Fibroblast of villous mesenchyme (primary cell): ENCODE data around the gene ZNF319. TPM values are rescaled to one million over a fixed set of nuclear protein-coding genes. Genes with fewer than 3 reads are reported as not detected.

ENCODE experiments used
- DNase-seq: peaks from one replicate; pipeline ENCODE4 v3.0.0-alpha.2; 2010; ENCODE audit warnings: low read depth
- H3K4me3 ChIP-seq: 2 replicates; pipeline ENCODE4 v1.5.1; 2011; ENCODE audit warnings: low read depth, mild to moderate bottlenecking, low read length
- total RNA-seq: library from RNA; depleted of rRNA; stranded (reverse); fragments of >200 nt; gene quantifications from 2 replicates; pipeline ENCODE4 v1.2.3, GENCODE V29; 2012
- TF ChIP-seq, protein P1 (sequence below): IDR thresholded peaks from 2 replicates; pipeline ENCODE4 v1.5.1; 2012; ENCODE audit warnings: low read depth, mild to moderate bottlenecking, low read length; ENCODE audit not compliant: insufficient read depth

Gene ZNF319
- total RNA-seq, 1 donor: 6.0 TPM

DNA sequence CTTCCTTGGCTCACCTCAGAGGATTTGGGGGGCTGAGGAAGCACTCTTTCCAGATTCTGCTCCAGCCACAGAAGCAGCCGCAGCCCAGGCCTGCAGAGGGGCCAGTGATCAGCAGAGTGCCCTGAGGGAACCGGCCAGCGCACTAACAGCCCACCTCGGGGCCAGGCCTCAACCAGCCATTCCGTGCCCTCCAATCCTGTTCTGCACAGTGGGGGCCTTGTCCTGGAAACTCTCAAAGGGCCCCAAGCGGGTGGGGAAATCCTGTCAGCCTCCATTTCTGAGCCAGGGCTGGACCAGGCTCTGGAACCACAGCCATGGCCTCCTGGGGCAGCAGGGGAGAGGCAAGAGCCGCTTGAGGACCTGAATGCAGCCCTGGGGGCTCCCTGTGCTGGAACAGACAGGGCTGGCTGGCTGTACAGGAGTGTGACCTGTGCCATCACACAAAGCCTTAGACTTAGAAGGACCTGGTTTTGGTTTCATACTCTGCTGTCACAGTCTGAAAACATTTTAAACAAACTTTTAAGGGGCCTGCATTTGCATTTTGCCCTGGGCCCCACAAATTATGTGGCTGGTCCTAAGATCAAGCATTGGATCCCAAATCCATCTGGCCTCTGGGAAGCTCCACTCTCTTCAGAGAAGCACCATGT lies 39.5 kb downstream of the ZNF319 start:
- TF ChIP-seq, protein P1, sequence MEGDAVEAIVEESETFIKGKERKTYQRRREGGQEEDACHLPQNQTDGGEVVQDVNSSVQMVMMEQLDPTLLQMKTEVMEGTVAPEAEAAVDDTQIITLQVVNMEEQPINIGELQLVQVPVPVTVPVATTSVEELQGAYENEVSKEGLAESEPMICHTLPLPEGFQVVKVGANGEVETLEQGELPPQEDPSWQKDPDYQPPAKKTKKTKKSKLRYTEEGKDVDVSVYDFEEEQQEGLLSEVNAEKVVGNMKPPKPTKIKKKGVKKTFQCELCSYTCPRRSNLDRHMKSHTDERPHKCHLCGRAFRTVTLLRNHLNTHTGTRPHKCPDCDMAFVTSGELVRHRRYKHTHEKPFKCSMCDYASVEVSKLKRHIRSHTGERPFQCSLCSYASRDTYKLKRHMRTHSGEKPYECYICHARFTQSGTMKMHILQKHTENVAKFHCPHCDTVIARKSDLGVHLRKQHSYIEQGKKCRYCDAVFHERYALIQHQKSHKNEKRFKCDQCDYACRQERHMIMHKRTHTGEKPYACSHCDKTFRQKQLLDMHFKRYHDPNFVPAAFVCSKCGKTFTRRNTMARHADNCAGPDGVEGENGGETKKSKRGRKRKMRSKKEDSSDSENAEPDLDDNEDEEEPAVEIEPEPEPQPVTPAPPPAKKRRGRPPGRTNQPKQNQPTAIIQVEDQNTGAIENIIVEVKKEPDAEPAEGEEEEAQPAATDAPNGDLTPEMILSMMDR: no peak
- H3K4me3 ChIP-seq: no peak overlapping the region
- no peak for DNase-seq

DNA sequence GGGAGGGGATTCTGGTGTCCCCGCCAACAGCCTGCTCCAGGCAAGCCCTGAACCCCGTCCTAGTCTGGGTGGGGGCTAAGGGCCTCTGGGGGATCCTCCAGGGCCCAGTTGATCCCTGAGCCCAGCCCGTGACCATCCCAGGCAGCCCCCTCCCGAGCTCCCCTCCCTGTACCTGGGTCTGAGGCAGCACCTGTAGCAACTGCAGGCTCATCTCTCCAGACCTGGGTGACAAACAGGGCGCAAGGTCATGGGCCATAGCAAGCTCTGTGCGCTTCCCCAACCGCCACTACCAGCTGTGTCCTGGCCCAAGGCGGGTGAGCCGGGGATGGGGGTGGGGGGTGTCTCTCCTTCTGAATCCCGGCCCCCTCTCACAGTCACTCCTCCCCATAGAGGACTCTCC lies 40.2 kb downstream of the ZNF319 start:
- no peak overlapping the region for H3K4me3 ChIP-seq
- no peak for DNase-seq
- TF ChIP-seq, protein P1: no peak

DNA sequence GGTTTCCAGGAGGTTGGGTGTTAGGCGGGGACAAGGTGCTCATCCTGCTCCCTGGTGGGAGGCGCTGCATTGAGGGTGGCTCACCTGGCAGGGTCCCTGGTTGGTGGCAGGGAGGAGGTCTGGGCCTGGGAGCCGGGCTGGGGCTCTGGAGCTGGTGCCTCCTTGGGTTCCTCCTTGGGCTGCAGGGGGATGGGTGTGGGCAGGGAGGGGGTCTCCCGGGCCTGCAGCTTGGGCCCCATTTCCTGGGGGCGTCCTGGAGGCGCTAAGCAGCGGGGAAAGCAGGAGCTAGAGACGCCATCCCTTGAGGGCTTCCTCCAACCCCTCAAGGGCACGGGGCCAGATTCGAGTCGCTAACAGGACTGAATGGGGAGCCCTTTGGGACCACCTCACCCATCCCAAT lies 40.7 kb downstream of the ZNF319 start:
- TF ChIP-seq, protein P1: no peak
- no peak for DNase-seq
- H3K4me3 ChIP-seq: no peak overlapping the region

DNA sequence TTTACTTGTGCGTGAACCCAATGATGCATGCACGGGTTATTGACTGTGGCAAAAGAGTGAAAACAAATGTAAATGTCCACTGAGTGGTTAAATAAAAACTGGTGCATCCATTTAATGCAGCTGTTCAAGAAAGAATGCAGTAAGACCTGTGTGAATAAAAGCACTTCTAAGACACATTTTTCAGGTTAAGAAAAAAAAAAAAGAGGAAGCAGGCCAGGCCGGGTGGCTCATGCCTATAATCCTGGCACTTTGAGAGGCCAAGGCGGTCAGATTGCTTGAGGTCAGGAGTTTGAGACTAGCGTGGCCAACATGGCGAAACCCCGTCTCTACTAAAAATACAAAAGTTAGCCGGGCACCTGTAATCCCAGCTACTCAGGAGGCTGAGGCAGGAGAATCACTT lies 41.4 kb downstream of the ZNF319 start:
- DNase-seq: no peak
- TF ChIP-seq, protein P1: no peak
- no peak overlapping the region for H3K4me3 ChIP-seq

DNA sequence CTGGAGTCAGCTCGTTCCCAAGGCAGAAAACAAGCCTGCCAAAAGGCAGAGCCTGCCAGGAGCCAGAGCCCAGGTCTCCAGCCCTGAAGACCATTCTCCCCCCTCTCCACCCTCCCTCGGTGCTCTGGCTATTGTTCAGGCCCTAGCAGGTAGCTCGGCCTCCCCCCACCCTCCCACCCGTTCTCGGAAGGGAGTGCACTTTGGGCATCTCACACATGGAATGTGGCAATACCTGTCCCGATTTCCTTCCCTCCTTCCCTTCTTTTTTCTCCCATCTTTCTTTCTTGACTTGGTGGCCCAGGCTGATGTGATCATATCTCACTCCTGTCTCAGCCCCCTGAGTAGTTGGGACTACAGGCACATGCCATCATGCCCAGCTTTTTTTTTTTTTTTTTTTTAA lies 41.9 kb downstream of the ZNF319 start:
- no peak overlapping the region for H3K4me3 ChIP-seq
- TF ChIP-seq, protein P1: no peak
- no peak for DNase-seq

DNA sequence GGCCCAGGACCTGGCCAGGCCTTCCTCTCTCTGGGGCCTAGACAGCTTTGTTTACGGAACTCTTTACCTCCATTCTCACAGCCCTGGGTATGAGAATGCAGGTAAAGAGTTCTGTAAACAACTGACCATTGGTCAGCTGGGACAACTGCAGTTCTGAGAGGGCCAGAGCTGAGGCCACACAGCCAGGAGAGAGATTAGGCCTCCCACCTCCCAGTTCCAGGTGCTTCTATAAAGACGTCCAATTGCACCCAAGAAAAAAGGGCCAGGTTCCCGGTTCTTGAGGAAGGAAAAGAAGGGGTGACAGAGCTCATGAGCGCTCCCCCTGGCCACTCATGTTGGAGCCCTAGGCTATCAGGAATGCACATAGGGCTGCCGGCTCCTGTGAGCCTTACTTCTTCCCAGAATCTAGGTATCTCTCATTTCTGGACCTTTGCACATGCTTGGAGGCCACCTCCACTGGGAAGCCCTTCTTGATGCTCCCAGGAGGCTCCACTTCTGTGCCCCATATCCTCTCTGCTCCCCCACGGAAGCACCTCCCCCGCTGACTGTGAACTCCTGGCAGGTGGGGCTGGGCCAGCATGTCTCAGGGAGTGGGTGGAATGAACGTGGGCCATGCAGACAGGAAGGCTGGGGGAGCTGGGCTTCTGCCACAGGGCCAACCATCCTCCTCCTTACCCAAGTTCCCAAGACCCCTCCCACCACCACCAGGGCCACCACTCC lies 42.6 kb downstream of the ZNF319 start:
- DNase-seq: no peak
- H3K4me3 ChIP-seq: no peak overlapping the region
- TF ChIP-seq, protein P1: no peak
